ENCODE measurements around the gene DHX8. TPM values are rescaled to one million over a fixed set of nuclear protein-coding genes. Genes with fewer than 3 reads are reported as not detected.

DHX8 gene
- total and polyA plus RNA-seq, 12 donors, result 15.2 to 43.6 (median 33.2) TPM

GRCh38 chr17:43528988-43529814 lies 45.4 kb downstream of the DHX8 start:
- WGBS, 4 donors, result 90 to 93% (median 92%) methylated on average over 20 of the region's 20 CpGs
- H3K36me3 ChIP-seq (replicated peaks in 1 of 2), result peaks cover 0 to 22% of the 10 kb centered on the region in 2 donors
- no peak for TF ChIP-seq POLR2A (IDR thresholded peaks at IDR 0.05)
- TF ChIP-seq, protein P1, sequence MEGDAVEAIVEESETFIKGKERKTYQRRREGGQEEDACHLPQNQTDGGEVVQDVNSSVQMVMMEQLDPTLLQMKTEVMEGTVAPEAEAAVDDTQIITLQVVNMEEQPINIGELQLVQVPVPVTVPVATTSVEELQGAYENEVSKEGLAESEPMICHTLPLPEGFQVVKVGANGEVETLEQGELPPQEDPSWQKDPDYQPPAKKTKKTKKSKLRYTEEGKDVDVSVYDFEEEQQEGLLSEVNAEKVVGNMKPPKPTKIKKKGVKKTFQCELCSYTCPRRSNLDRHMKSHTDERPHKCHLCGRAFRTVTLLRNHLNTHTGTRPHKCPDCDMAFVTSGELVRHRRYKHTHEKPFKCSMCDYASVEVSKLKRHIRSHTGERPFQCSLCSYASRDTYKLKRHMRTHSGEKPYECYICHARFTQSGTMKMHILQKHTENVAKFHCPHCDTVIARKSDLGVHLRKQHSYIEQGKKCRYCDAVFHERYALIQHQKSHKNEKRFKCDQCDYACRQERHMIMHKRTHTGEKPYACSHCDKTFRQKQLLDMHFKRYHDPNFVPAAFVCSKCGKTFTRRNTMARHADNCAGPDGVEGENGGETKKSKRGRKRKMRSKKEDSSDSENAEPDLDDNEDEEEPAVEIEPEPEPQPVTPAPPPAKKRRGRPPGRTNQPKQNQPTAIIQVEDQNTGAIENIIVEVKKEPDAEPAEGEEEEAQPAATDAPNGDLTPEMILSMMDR (IDR thresholded peaks at IDR 0.05), result no peak
- peaks cover 15 to 33% of the 10 kb centered on the region in 2 donors for H3K4me1 ChIP-seq (replicated peaks in 1 of 2)
- H3K4me3 ChIP-seq, result no peak overlapping the region
- H3K9me3 ChIP-seq (replicated peaks in 1 of 3), result no peaks in the 10 kb centered on the region
- intact Hi-C loops (cut with DNase I), result no loop called here
- no peaks in the 10 kb centered on the region for H3K27me3 ChIP-seq
- DNase-seq, result no peak
- H3K27ac ChIP-seq, result peak overlapping the region in 2 of 5 donors; percentile 66 to 73

DNA sequence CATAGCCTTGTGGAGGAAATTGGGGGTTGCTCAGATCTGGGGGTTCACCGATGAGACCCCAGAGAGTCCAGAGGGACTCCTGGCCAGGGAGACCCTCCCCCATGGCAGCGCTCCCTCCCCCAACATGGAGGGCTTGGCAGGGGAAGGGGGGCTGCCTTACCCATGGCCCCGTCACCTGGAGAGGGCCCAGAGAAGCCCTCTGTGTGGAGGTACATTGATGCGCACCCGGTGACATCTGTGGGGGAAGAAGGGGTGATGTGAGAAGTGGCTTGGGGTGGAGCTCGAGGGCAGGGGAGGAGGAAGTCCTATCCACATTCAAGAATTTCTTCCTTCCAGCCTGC lies 46.1 kb downstream of the DHX8 start:
- Histone ChIP-seq H3K36me3 (replicated peaks in 1 of 2) (peaks cover 0 to 14% of the 10 kb centered on the region in 2 donors), H3K4me1 (replicated peaks in 1 of 2) (peaks cover 15 to 33% of the 10 kb centered on the region in 2 donors), H3K4me3 (peak overlapping the region in 1 of 4 donors; percentile 10), H3K9me3 (replicated peaks in 1 of 3) (no peaks in the 10 kb centered on the region), H3K27me3 (no peaks in the 10 kb centered on the region), H3K27ac (peak overlapping the region in 4 of 5 donors; percentile 19 to 88 (median 62))
- intact Hi-C loops (cut with DNase I), result no loop called here
- WGBS, 4 donors, result 43 to 57% (median 56%) methylated on average over 5 to 6 of the region's 6 CpGs
- peak in 1 of 7 donors; percentile 9 for DNase-seq
- TF ChIP-seq, protein P1 (IDR thresholded peaks at IDR 0.05), result no peak
- no peak for TF ChIP-seq POLR2A (IDR thresholded peaks at IDR 0.05)

DNA sequence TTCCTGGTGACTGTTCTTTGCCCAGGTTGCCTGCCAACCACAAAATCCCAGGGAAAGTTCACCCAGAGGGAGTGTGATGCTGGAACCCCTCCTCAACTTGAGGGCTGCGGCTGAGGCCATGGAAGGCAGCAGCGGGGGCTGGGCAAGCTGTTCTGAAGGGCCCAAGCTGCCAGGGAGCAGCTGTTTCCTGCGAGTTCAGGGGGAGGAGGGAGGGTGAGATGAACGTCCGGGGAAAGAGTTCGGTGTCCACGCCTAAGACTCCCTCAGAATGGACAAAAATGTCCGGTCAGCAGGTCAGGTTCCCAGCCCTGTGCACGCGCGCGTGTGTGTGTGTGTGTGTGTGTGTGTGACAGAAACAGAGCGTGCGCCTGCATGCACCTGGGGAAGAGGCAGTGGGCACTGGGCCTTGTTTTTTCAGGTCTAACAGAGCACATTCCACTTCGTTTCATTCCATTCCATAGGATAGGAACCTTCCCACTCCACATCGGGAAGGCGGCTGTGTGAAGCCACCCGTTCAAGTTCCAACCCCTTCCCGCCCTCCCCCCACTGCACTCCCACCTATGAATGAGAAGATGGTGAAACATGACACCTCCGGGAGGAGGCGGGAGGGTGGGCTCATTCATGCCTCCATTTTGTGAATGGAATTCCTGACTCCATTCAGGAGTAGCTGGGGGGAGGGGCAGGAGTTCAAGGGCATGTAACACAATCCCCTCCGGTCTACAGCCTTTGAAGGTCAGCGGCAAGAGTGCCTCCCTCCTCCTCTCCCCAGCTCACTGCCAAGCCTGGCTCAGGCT lies 46.7 kb downstream of the DHX8 start:
- Histone ChIP-seq H3K4me1 (replicated peaks in 1 of 2) (peaks cover 15 to 33% of the 10 kb centered on the region in 2 donors), H3K27me3 (no peaks in the 10 kb centered on the region), H3K27ac (peak overlapping the region in 4 of 5 donors; percentile 19 to 88 (median 62)), H3K4me3 (peak overlapping the region in 1 of 4 donors; percentile 10), H3K36me3 (replicated peaks in 1 of 2) (peaks cover 0 to 9% of the 10 kb centered on the region in 2 donors), H3K9me3 (replicated peaks in 1 of 3) (no peaks in the 10 kb centered on the region)
- WGBS, 4 donors, result 7 to 18% (median 13%) methylated on average over 15 to 23 of the region's 23 CpGs
- DNase-seq, result peak; percentile 71 to 92 (median 87)
- TF ChIP-seq, protein P1 (IDR thresholded peaks at IDR 0.05), result no peak
- no peak for TF ChIP-seq POLR2A (IDR thresholded peaks at IDR 0.05)
- intact Hi-C loops (cut with DNase I), result no loop called here

DNA sequence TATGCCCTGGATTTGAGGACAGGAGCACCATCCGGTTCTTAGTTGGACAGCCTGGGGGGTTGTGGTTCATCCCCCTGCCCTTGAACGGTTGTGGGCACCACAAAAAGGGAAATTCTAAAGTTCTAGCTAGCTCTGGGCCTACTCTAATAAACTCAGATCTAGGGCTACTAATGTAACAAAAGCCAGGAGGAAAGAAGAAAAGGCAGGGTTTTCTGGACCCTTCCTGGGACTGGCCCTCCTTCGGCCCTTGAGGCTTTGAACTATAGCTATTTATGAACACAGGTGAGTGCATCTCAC lies 47.3 kb downstream of the DHX8 start:
- peak overlapping the region in 1 of 4 donors; percentile 10 for H3K4me3 ChIP-seq
- no peak for DNase-seq
- TF ChIP-seq, protein P1 (IDR thresholded peaks at IDR 0.05), result no peak
- TF ChIP-seq POLR2A (IDR thresholded peaks at IDR 0.05), result no peak
- 25 to 36% (median 30%) methylated on average over 3 of the region's 3 CpGs for WGBS, 4 donors
- no peaks in the 10 kb centered on the region for H3K27me3 ChIP-seq
- no peaks in the 10 kb centered on the region for H3K9me3 ChIP-seq (replicated peaks in 1 of 3)
- peak overlapping the region in 4 of 5 donors; percentile 19 to 88 (median 62) for H3K27ac ChIP-seq
- peaks cover 15 to 33% of the 10 kb centered on the region in 2 donors for H3K4me1 ChIP-seq (replicated peaks in 1 of 2)
- H3K36me3 ChIP-seq (replicated peaks in 1 of 2), result peaks cover 0 to 3% of the 10 kb centered on the region in 2 donors
- intact Hi-C loops (cut with DNase I), result no loop called here
